ENCODE results near the gene RBM47. TPM values are rescaled to one million over a fixed set of nuclear protein-coding genes. Genes with fewer than 3 reads are reported as not detected.

RBM47 gene
- polyA plus RNA-seq, 3 donors: 79.5 to 101 (median 92.8) TPM

- Histone ChIP-seq H4K20me1 (ENCODE audit: insufficient read depth, low read length) (peaks cover 42% of the 10 kb centered on the region), H3K4me3 (replicated peaks in 1 of 3; ENCODE audit: low read depth in 2 of 3, low read length in 3 of 3) (no peak overlapping the region), H2AFZ (ENCODE audit: insufficient read depth, low read depth, low read length, poor library complexity, severe bottlenecking) (no peak overlapping the region), H3K36me3 (replicated peaks in 1 of 2; ENCODE audit: control insufficient read depth in 1 of 2, insufficient read depth in 2 of 2, low read length in 2 of 2) (peaks cover 3 to 6% of the 10 kb centered on the region in 2 donors), H3K27ac (ENCODE audit: low read depth in 1 of 2, low read length in 2 of 2) (peak overlapping the region in 1 of 2 donors; percentile 47), H3K9me3 (replicated peaks in 1 of 2; ENCODE audit: control insufficient read depth in 1 of 2, insufficient read depth in 1 of 2, low read length in 2 of 2) (no peaks in the 10 kb centered on the region), H3K27me3 (ENCODE audit: control insufficient read depth in 2 of 2, insufficient read depth in 2 of 2, low read length in 2 of 2) (no peaks in the 10 kb centered on the region), H3K4me1 (ENCODE audit: control insufficient read depth in 1 of 2, insufficient read depth in 2 of 2, low read length in 2 of 2) (peaks cover 40 to 42% of the 10 kb centered on the region in 2 donors), H3K4me2 (replicated peaks; ENCODE audit: extremely low read depth, low read length, poor library complexity, severe bottlenecking) (no peak overlapping the region), H3K9ac (ENCODE audit: insufficient read depth, low read length, poor library complexity, severe bottlenecking) (no peak overlapping the region), H3K79me2 (ENCODE audit: insufficient read depth, low read length) (peaks cover 100% of the 10 kb centered on the region)
- peaks cover 58% of the 10 kb centered on the region for H3K4me1 Mint-ChIP-seq
- H3K36me3 Mint-ChIP-seq: peaks cover 42 to 55% of the 10 kb centered on the region in 2 donors
- intact Hi-C loops (cut with micrococcal nuclease): no loop called here
- H3K27me3 Mint-ChIP-seq (ENCODE audit: low read depth in 3 of 3): peaks cover 0 to 2% (median 0%) of the 10 kb centered on the region in 3 donors
- no peak for DNase-seq
- H3K27ac Mint-ChIP-seq: peak overlapping the region; percentile 2 to 98 (median 64)
- TF ChIP-seq CTCF (IDR thresholded peaks at IDR 0.05): no peak
- H3K9me3 Mint-ChIP-seq: peaks cover 0 to 2% (median 0%) of the 10 kb centered on the region in 7 donors
- WGBS (ENCODE audit: insufficient coverage): 99% methylated on average over 7 of the region's 7 CpGs
- no peak overlapping the region for H3K4me3 Mint-ChIP-seq
Observed at GRCh38 chr4:40582413-40582812, 47.3 kb downstream of the RBM47 start.

- H3K4me3 ChIP-seq (replicated peaks in 1 of 3; ENCODE audit: low read depth in 2 of 3, low read length in 3 of 3): no peak overlapping the region
- H4K20me1 ChIP-seq (ENCODE audit: insufficient read depth, low read length): peaks cover 32% of the 10 kb centered on the region
- peaks cover 3 to 6% of the 10 kb centered on the region in 2 donors for H3K36me3 ChIP-seq (replicated peaks in 1 of 2; ENCODE audit: control insufficient read depth in 1 of 2, insufficient read depth in 2 of 2, low read length in 2 of 2)
- H3K9me3 Mint-ChIP-seq: peaks cover 0 to 2% (median 0%) of the 10 kb centered on the region in 7 donors
- intact Hi-C loops (cut with micrococcal nuclease): no loop called here
- peak overlapping the region; percentile 70 to 98 (median 81) for H3K27ac Mint-ChIP-seq
- H3K9me3 ChIP-seq (replicated peaks in 1 of 2; ENCODE audit: control insufficient read depth in 1 of 2, insufficient read depth in 1 of 2, low read length in 2 of 2): no peaks in the 10 kb centered on the region
- TF ChIP-seq CTCF (IDR thresholded peaks at IDR 0.05): no peak
- H3K9ac ChIP-seq (ENCODE audit: insufficient read depth, low read length, poor library complexity, severe bottlenecking): no peak overlapping the region
- H3K4me1 ChIP-seq (ENCODE audit: control insufficient read depth in 1 of 2, insufficient read depth in 2 of 2, low read length in 2 of 2): peaks cover 37 to 40% of the 10 kb centered on the region in 2 donors
- H3K27ac ChIP-seq (ENCODE audit: low read depth in 1 of 2, low read length in 2 of 2): peak overlapping the region in 1 of 2 donors; percentile 64
- peaks cover 95% of the 10 kb centered on the region for H3K79me2 ChIP-seq (ENCODE audit: insufficient read depth, low read length)
- no peak overlapping the region for H3K4me2 ChIP-seq (replicated peaks; ENCODE audit: extremely low read depth, low read length, poor library complexity, severe bottlenecking)
- H2AFZ ChIP-seq (ENCODE audit: insufficient read depth, low read depth, low read length, poor library complexity, severe bottlenecking): no peak overlapping the region
- peaks cover 58% of the 10 kb centered on the region for H3K4me1 Mint-ChIP-seq
- H3K27me3 Mint-ChIP-seq (ENCODE audit: low read depth in 3 of 3): peaks cover 0 to 2% (median 0%) of the 10 kb centered on the region in 3 donors
- peaks cover 44 to 55% of the 10 kb centered on the region in 2 donors for H3K36me3 Mint-ChIP-seq
- no peak for DNase-seq
- 94% methylated on average over 9 of the region's 15 CpGs for WGBS (ENCODE audit: insufficient coverage)
- H3K4me3 Mint-ChIP-seq: no peak overlapping the region
- no peaks in the 10 kb centered on the region for H3K27me3 ChIP-seq (ENCODE audit: control insufficient read depth in 2 of 2, insufficient read depth in 2 of 2, low read length in 2 of 2)
Observed at GRCh38 chr4:40581254-40582140, 48.2 kb downstream of the RBM47 start.

All from CD14-positive monocyte (primary cell).